ENCODE data around the gene DAND5.
"Not testable (repeated sequence)": the region's sequence is repeated elsewhere in the genome, so short reads cannot be mapped to it uniquely, and the experiment has no call there.

Gene DAND5

GRCh38 chr19:12956446-12957388, 12.7 kb upstream of the DAND5 start, which contains the start of gene GADD45GIP1:
Gene GADD45GIP1, minus strand, starts transcription at chr19:12957223. Its CDS starts 11 bp downstream, at chr19:12957212.
- H3K4me3 ChIP-seq (ENCODE audit: low read depth, low read length) = peak within 1 kb of the TSS; percentile 82
- TF ChIP-seq CTCF (IDR thresholded peaks at IDR 0.05; ENCODE audit: insufficient read depth, low read depth, low read length, missing control alignments) = no peak
- DNase-seq (ENCODE audit: low read depth) = peak; percentile 92

GRCh38 chr19:12957389-12957952, 11.9 kb upstream of the DAND5 start:
- peak overlapping the region; percentile 82 for H3K4me3 ChIP-seq (ENCODE audit: low read depth, low read length)
- DNase-seq (ENCODE audit: low read depth) = not testable (repeated sequence)

GRCh38 chr19:12959481-12959880, 9.9 kb upstream of the DAND5 start:
- no peak overlapping the region for H3K4me3 ChIP-seq (ENCODE audit: low read depth, low read length)
- no peak for DNase-seq (ENCODE audit: low read depth)
- TF ChIP-seq CTCF (IDR thresholded peaks at IDR 0.05; ENCODE audit: insufficient read depth, low read depth, low read length, missing control alignments) = no peak

- peak; percentile 83 for DNase-seq (ENCODE audit: low read depth)
- TF ChIP-seq CTCF (IDR thresholded peaks at IDR 0.05; ENCODE audit: insufficient read depth, low read depth, low read length, missing control alignments) = peak; percentile 99
Measured at GRCh38 chr19:12965017-12965811, 4.2 kb upstream of the DAND5 start.

GRCh38 chr19:12965812-12966135, 3.6 kb upstream of the DAND5 start:
- no peak for TF ChIP-seq CTCF (IDR thresholded peaks at IDR 0.05; ENCODE audit: insufficient read depth, low read depth, low read length, missing control alignments)
- no peak overlapping the region for H3K4me3 ChIP-seq (ENCODE audit: low read depth, low read length)

More at GRCh38 chr19:12965017-12965811, 4.2 kb upstream of the DAND5 start:
- H3K4me3 ChIP-seq (ENCODE audit: low read depth, low read length) = peak overlapping the region; percentile 34

GRCh38 chr19:12967907-12968306, 1.5 kb upstream of the DAND5 start:
- no peak overlapping the region for H3K4me3 ChIP-seq (ENCODE audit: low read depth, low read length)
- no peak for DNase-seq (ENCODE audit: low read depth)
- TF ChIP-seq CTCF (IDR thresholded peaks at IDR 0.05; ENCODE audit: insufficient read depth, low read depth, low read length, missing control alignments) = no peak

More at GRCh38 chr19:12965812-12966135, 3.6 kb upstream of the DAND5 start:
- DNase-seq (ENCODE audit: low read depth) = no peak

Measured in GM12865 (cell line).